Neutrophil (primary cell): ENCODE measurements around the gene BROX.

ENCODE experiments used
- H3K27ac ChIP-seq: fragments of 200-600 bp; sonication (generic); 2 replicates; pipeline ENCODE4 v1.5.1; 2016; ENCODE audit warnings: mild to moderate bottlenecking, moderate library complexity
- H3K27me3 ChIP-seq: fragments of 200-600 bp; sonication (generic); 2 replicates; pipeline ENCODE4 v1.6.0; 2016; ENCODE audit warnings: mild to moderate bottlenecking
- H3K36me3 ChIP-seq: fragments of 200-600 bp; sonication (generic); 2 replicates; pipeline ENCODE4 v1.5.1; 2017
- H3K4me1 ChIP-seq, 2 experiments: fragments of 200-600 bp in 1 of 2; sonication (generic) in 1 of 2; 1 replicate in 1 of 2; 2 replicates in 1 of 2; pipeline versions ENCODE4 v1.5.1 to v1.6.1; 2013 to 2016; ENCODE audit warnings: low read depth in 1 of 2, low read length in 1 of 2, mild to moderate bottlenecking in 1 of 2, moderate library complexity in 1 of 2; ENCODE audit not compliant: control insufficient read depth in 1 of 2, insufficient read depth in 1 of 2
- H3K4me3 ChIP-seq, 2 experiments: fragments of 200-600 bp in 1 of 2; sonication (generic) in 1 of 2; 1 replicate in 1 of 2; 2 replicates in 1 of 2; pipeline ENCODE4 v1.5.1; 2013 to 2016; ENCODE audit warnings: low read depth in 1 of 2, low read length in 1 of 2, mild to moderate bottlenecking in 1 of 2, moderate library complexity in 1 of 2
- H3K9me3 ChIP-seq: fragments of 200-600 bp; sonication (generic); 2 replicates; pipeline ENCODE4 v1.5.1; 2016
- CTCF ChIP-seq: fragments of 200-600 bp; sonication (generic); IDR thresholded peaks from 2 replicates; pipeline ENCODE4 v1.5.1; 2016; ENCODE audit warnings: antibody characterized with exemption

The BROX gene

GRCh38 chr1:222769971-222770620 is 57.7 kb downstream of the BROX start:
- Histone ChIP-seq H3K4me3 (no peak overlapping the region), H3K9me3 (peaks cover 5% of the 10 kb centered on the region), H3K27me3 (no peaks in the 10 kb centered on the region), H3K36me3 (no peaks in the 10 kb centered on the region), H3K27ac (no peak overlapping the region), H3K4me1 (peaks cover 0 to 10% of the 10 kb centered on the region in 2 experiments)
- no peak for TF ChIP-seq CTCF

- Histone ChIP-seq H3K36me3 (no peaks in the 10 kb centered on the region), H3K4me1 (peaks cover 0 to 10% of the 10 kb centered on the region in 2 experiments), H3K4me3 (no peak overlapping the region), H3K27ac (no peak overlapping the region), H3K27me3 (no peaks in the 10 kb centered on the region), H3K9me3 (peaks cover 5% of the 10 kb centered on the region)
- no peak for TF ChIP-seq CTCF
Measured at GRCh38 chr1:222772996-222773379, 60.6 kb downstream of the BROX start.

GRCh38 chr1:222777463-222777862 is 65.1 kb downstream of the BROX start:
- Histone ChIP-seq H3K4me1 (peaks cover 0 to 6% of the 10 kb centered on the region in 2 experiments), H3K9me3 (no peaks in the 10 kb centered on the region), H3K27ac (no peak overlapping the region), H3K4me3 (no peak overlapping the region), H3K27me3 (no peaks in the 10 kb centered on the region), H3K36me3 (no peaks in the 10 kb centered on the region)
- no peak for TF ChIP-seq CTCF

- H3K4me1 ChIP-seq = peaks cover 0 to under 1% of the 10 kb centered on the region in 2 experiments
- no peaks in the 10 kb centered on the region for H3K36me3 ChIP-seq
- no peak for TF ChIP-seq CTCF
- H3K4me3 ChIP-seq = no peak overlapping the region
- H3K9me3 ChIP-seq = no peaks in the 10 kb centered on the region
- H3K27ac ChIP-seq = no peak overlapping the region
- no peaks in the 10 kb centered on the region for H3K27me3 ChIP-seq
Measured at GRCh38 chr1:222777977-222778376, 65.6 kb downstream of the BROX start.

GRCh38 chr1:222781251-222781650 is 68.9 kb downstream of the BROX start:
- no peaks in the 10 kb centered on the region for H3K4me1 ChIP-seq
- no peaks in the 10 kb centered on the region for H3K9me3 ChIP-seq
- H3K4me3 ChIP-seq = no peak overlapping the region
- H3K27ac ChIP-seq = no peak overlapping the region
- peaks cover 24% of the 10 kb centered on the region for H3K27me3 ChIP-seq
- no peak for TF ChIP-seq CTCF
- H3K36me3 ChIP-seq = no peaks in the 10 kb centered on the region
